Endothelial cell of umbilical vein (primary cell): ENCODE data around the gene IFT88.

Source experiments
- EZH2 ChIP-seq: IDR thresholded peaks from 2 replicates; pipeline ENCODE4 v1.6.1; 2012; ENCODE audit warnings: borderline replicate concordance, low read depth, mild to moderate bottlenecking, moderate library complexity, low read length, inconsistent platforms; ENCODE audit not compliant: severe bottlenecking
- FOS ChIP-seq: IDR thresholded peaks from 2 replicates; pipeline ENCODE4 v1.6.1; 2011; ENCODE audit warnings: mild to moderate bottlenecking, low read length, moderate library complexity, borderline replicate concordance; ENCODE audit not compliant: insufficient read depth
- MYC ChIP-seq: IDR thresholded peaks from one replicate; pipeline ENCODE4 v1.6.1; 2011; ENCODE audit warnings: mild to moderate bottlenecking, low read depth, low read length
- POLR2A ChIP-seq: IDR thresholded peaks from 2 replicates; pipeline ENCODE4 v1.6.1; 2012; ENCODE audit warnings: low read depth, mild to moderate bottlenecking, control low read depth, low read length
- POLR2AphosphoS5 ChIP-seq: IDR thresholded peaks from 2 replicates; pipeline ENCODE4 v1.6.1; 2012; ENCODE audit warnings: low read depth, mild to moderate bottlenecking, control low read depth, low read length, moderate library complexity; ENCODE audit not compliant: insufficient read depth
- TF ChIP-seq, protein P1 (sequence below), 2 donors: IDR thresholded peaks; 1 replicate in 1 of 2; 2 replicates in 1 of 2; pipeline ENCODE4 v1.5.1; 2011; ENCODE audit warnings: low read length in 2 of 2, mild to moderate bottlenecking in 2 of 2, moderate library complexity in 2 of 2, control low read depth in 1 of 2, inconsistent platforms in 1 of 2, low read depth in 1 of 2; ENCODE audit not compliant: insufficient read depth in 1 of 2; ENCODE audit errors: extremely low read depth in 1 of 2

DNA sequence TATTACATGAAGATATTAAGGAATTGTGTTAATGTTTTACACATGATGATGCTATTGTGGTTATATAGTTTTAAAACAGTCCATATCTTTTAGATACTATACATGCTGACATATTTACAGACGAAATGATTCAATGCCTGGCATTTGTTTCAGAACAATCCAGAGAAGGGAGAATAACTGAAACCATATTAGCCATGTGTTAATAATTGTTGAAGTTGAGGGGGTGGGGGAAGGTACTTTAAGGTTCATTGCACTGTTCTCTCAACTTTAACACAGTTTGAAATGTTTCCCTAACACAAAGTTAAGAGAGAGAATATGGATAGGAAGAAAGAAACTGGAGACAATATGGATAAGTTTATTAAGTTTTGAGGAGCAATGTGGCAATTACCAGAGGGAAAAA is 47.1 kb upstream of the IFT88 start:
- TF ChIP-seq POLR2AphosphoS5 (no peak), MYC (no peak), EZH2 (no peak), POLR2A (no peak), FOS (no peak)
- TF ChIP-seq, protein P1, sequence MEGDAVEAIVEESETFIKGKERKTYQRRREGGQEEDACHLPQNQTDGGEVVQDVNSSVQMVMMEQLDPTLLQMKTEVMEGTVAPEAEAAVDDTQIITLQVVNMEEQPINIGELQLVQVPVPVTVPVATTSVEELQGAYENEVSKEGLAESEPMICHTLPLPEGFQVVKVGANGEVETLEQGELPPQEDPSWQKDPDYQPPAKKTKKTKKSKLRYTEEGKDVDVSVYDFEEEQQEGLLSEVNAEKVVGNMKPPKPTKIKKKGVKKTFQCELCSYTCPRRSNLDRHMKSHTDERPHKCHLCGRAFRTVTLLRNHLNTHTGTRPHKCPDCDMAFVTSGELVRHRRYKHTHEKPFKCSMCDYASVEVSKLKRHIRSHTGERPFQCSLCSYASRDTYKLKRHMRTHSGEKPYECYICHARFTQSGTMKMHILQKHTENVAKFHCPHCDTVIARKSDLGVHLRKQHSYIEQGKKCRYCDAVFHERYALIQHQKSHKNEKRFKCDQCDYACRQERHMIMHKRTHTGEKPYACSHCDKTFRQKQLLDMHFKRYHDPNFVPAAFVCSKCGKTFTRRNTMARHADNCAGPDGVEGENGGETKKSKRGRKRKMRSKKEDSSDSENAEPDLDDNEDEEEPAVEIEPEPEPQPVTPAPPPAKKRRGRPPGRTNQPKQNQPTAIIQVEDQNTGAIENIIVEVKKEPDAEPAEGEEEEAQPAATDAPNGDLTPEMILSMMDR (IDR thresholded peaks at IDR 0.05; ENCODE audit: extremely low read depth in 1 of 2, insufficient read depth in 1 of 2, low read depth in 1 of 2, low read length in 2 of 2), result no peak
